Measurements from ENCODE around the gene GRB2. TPM values are rescaled to one million over a fixed set of nuclear protein-coding genes. Genes with fewer than 3 reads are reported as not detected.

Gene GRB2
- total RNA-seq, 1 experiment from 2014 or later: 148 TPM

DNA sequence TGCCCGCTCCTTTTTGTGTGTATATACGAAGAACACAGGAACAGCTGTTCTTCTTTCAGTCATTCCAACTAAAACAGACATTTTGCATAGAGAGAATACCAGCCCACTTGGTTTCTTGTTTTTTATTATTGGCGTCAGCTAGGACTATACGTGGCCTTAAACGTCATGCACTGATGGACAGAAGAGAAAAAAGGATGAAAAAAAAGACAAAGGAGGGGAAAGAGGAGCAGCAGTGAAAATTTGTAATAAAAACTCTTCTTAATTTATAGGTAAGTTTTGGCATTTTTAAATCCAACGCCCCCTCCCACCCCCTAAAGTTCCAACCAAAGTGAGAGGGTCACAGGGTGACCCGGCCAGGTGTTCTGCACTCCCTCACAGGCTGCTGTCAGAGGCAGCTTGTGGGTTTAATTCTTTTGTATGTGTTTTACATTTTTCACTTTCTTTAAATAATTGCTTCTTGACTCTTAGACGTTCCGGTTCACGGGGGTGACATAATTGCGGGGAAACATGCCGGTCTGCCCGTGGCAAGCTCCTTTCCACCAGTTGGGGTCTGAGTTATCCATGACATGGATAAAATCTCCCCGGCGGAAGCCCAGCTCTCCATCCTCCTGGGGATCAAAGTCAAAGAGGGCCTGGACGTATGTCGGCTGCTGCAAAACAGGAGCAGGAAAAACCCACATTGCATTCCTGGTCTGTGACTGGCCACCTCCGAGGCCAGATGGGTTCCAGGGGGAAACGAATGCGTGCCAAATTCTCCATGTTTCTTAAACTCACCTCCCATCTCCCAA, 85.4 kb downstream of the GRB2 start:
- intact Hi-C loops (cut with micrococcal nuclease; ENCODE audit: unreplicated experiment): no loop called here
- ChIA-PET CTCF (no interaction called here), POLR2A (interaction anchor here (0.6 kb wide), 1 partner anchor 31 kb away, joined by 5 read pairs; the partner anchor contains the start of gene SLC25A19)
- H3K27me3 ChIP-seq (ENCODE audit: control insufficient read depth, insufficient read depth, low read length): no peaks in the 10 kb centered on the region
- no peak for TF ChIP-seq POLR2AphosphoS5 (IDR thresholded peaks at IDR 0.05; ENCODE audit: low read depth, low read length)
- no peak for TF ChIP-seq TCF7L2 (IDR thresholded peaks at IDR 0.05; ENCODE audit: low read depth, low read length)
- TF ChIP-seq, protein P1, sequence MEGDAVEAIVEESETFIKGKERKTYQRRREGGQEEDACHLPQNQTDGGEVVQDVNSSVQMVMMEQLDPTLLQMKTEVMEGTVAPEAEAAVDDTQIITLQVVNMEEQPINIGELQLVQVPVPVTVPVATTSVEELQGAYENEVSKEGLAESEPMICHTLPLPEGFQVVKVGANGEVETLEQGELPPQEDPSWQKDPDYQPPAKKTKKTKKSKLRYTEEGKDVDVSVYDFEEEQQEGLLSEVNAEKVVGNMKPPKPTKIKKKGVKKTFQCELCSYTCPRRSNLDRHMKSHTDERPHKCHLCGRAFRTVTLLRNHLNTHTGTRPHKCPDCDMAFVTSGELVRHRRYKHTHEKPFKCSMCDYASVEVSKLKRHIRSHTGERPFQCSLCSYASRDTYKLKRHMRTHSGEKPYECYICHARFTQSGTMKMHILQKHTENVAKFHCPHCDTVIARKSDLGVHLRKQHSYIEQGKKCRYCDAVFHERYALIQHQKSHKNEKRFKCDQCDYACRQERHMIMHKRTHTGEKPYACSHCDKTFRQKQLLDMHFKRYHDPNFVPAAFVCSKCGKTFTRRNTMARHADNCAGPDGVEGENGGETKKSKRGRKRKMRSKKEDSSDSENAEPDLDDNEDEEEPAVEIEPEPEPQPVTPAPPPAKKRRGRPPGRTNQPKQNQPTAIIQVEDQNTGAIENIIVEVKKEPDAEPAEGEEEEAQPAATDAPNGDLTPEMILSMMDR (IDR thresholded peaks at IDR 0.05): no peak
- TF ChIP-seq, protein P2, sequence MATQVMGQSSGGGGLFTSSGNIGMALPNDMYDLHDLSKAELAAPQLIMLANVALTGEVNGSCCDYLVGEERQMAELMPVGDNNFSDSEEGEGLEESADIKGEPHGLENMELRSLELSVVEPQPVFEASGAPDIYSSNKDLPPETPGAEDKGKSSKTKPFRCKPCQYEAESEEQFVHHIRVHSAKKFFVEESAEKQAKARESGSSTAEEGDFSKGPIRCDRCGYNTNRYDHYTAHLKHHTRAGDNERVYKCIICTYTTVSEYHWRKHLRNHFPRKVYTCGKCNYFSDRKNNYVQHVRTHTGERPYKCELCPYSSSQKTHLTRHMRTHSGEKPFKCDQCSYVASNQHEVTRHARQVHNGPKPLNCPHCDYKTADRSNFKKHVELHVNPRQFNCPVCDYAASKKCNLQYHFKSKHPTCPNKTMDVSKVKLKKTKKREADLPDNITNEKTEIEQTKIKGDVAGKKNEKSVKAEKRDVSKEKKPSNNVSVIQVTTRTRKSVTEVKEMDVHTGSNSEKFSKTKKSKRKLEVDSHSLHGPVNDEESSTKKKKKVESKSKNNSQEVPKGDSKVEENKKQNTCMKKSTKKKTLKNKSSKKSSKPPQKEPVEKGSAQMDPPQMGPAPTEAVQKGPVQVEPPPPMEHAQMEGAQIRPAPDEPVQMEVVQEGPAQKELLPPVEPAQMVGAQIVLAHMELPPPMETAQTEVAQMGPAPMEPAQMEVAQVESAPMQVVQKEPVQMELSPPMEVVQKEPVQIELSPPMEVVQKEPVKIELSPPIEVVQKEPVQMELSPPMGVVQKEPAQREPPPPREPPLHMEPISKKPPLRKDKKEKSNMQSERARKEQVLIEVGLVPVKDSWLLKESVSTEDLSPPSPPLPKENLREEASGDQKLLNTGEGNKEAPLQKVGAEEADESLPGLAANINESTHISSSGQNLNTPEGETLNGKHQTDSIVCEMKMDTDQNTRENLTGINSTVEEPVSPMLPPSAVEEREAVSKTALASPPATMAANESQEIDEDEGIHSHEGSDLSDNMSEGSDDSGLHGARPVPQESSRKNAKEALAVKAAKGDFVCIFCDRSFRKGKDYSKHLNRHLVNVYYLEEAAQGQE (IDR thresholded peaks at IDR 0.05; ENCODE audit: insufficient read depth in 1 of 2, low read depth in 2 of 2, low read length in 1 of 2): no peak
- no peak for TF ChIP-seq SIN3A (IDR thresholded peaks at IDR 0.05; ENCODE audit: borderline replicate concordance, insufficient read depth, low read depth, low read length)
- TSS peak; percentile 85 for BruUV-seq (replicated peaks)
- no peaks in the 10 kb centered on the region for H3K4me1 ChIP-seq (ENCODE audit: control insufficient read depth, insufficient read depth, low read length)
- ATAC-seq (no peak), DNase-seq (ENCODE audit: low read depth, low spot score) (no peak)
- H3K27ac ChIP-seq (ENCODE audit: low read length): no peak overlapping the region
- in situ Hi-C loops (cut with HindIII; ENCODE audit: low pct_unique_long_range_greater_than_20kb, low sequenced_read_pairs): no loop called here
- no peaks in the 10 kb centered on the region for H3K9me3 ChIP-seq (ENCODE audit: control insufficient read depth, insufficient read depth, low read depth, low read length)
- H3K36me3 ChIP-seq (ENCODE audit: control insufficient read depth, insufficient read depth, low read length): no peaks in the 10 kb centered on the region
- H3K4me3 ChIP-seq (ENCODE audit: low read depth in 2 of 2, low read length in 2 of 2): no peak overlapping the region

DNA sequence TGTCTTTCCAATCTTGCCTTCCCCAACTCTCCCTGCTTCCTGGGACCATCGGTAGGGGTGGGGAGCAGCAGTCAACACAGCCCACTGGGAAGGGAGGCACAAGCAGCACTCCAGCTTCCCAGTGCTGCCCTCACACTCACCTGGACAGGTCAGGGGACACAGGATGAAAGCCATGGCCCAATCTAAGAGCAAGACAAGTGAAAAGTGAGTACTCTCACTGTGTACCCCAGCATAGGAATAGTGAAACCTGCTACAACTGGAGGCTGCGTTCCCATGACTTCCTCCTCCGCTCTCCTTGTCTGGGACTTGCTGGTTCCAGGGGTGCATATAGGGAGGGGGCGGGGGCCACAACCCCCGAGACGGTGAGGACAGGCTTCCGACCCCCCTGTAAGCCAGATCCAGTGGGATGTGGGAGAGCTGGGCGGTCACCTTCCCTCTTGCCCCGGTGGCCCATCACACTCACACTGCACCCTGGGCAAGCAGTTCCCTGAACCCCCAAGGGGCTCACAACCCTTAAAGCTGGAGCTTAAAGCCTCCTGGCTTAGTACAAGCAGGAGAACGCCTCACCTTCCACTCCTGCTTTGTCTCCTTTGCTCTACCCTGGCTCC, 86.8 kb downstream of the GRB2 start:
- TF ChIP-seq POLR2AphosphoS5 (IDR thresholded peaks at IDR 0.05; ENCODE audit: low read depth, low read length) (no peak), TCF7L2 (IDR thresholded peaks at IDR 0.05; ENCODE audit: low read depth, low read length) (no peak), SIN3A (IDR thresholded peaks at IDR 0.05; ENCODE audit: borderline replicate concordance, insufficient read depth, low read depth, low read length) (no peak)
- TF ChIP-seq, protein P1 (IDR thresholded peaks at IDR 0.05): no peak
- TF ChIP-seq, protein P2 (IDR thresholded peaks at IDR 0.05; ENCODE audit: insufficient read depth in 1 of 2, low read depth in 2 of 2, low read length in 1 of 2): no peak
- H3K9me3 ChIP-seq (ENCODE audit: control insufficient read depth, insufficient read depth, low read depth, low read length): no peaks in the 10 kb centered on the region
- ChIA-PET POLR2A (no interaction called here), CTCF (interaction anchor here (0.7 kb wide), 1 partner anchor 85 kb away, joined by 11 read pairs; no protein-coding TSS in a partner anchor)
- DNase-seq (ENCODE audit: low read depth, low spot score) (no peak), ATAC-seq (no peak)
- no peak overlapping the region for H3K27ac ChIP-seq (ENCODE audit: low read length)
- in situ Hi-C loops (cut with HindIII; ENCODE audit: low pct_unique_long_range_greater_than_20kb, low sequenced_read_pairs) (no loop called here), intact Hi-C loops (cut with micrococcal nuclease; ENCODE audit: unreplicated experiment) (no loop called here)
- BruUV-seq (replicated peaks): no TSS peak
- no peaks in the 10 kb centered on the region for H3K36me3 ChIP-seq (ENCODE audit: control insufficient read depth, insufficient read depth, low read length)
- H3K27me3 ChIP-seq (ENCODE audit: control insufficient read depth, insufficient read depth, low read length): no peaks in the 10 kb centered on the region
- no peaks in the 10 kb centered on the region for H3K4me1 ChIP-seq (ENCODE audit: control insufficient read depth, insufficient read depth, low read length)
- no peak overlapping the region for H3K4me3 ChIP-seq (ENCODE audit: low read depth in 2 of 2, low read length in 2 of 2)

Data from Panc1 (cell line).